HS-27A (cell line): ENCODE measurements around the gene CD300LG.

Source experiments
- DNase-seq: peaks from one replicate; pipeline ENCODE4 v3.0.0-alpha.2; 2012; ENCODE audit warnings: low read depth, missing footprints

Gene CD300LG

DNA sequence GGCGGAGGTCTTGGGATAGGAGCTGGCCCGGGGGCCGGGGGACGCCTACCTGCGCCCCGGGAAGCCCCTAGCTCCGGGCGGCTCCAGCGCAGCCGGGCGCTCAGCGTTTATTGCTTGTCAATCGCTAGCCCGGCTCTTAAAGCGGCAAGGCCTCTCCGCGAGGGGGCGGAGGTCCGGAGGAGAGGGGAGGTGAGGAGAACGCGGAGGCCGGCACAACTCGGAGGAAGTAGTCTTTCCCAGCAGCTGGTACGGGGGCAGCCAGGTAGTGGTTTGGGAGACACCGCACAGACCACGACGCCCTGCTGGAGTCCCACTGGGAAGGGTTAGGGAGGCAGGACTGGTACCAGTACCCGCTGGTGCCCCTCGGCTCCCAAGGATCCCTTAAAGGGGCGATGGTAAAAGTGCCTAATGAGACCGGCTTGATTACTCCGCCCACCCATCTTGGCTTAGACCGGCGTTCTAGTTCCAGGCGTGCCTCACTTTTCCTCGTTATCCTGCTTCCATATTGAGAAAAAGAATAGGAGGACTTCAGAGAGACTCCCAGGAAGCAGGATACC, 60.5 kb downstream of the CD300LG start, which contains the start of gene MPP2:
MPP2 (minus strand) TSS at position 112 of the 557 bp plus-strand sequence. CDS start 3,076 bp downstream, outside the sequence.
- no peak for DNase-seq

DNA sequence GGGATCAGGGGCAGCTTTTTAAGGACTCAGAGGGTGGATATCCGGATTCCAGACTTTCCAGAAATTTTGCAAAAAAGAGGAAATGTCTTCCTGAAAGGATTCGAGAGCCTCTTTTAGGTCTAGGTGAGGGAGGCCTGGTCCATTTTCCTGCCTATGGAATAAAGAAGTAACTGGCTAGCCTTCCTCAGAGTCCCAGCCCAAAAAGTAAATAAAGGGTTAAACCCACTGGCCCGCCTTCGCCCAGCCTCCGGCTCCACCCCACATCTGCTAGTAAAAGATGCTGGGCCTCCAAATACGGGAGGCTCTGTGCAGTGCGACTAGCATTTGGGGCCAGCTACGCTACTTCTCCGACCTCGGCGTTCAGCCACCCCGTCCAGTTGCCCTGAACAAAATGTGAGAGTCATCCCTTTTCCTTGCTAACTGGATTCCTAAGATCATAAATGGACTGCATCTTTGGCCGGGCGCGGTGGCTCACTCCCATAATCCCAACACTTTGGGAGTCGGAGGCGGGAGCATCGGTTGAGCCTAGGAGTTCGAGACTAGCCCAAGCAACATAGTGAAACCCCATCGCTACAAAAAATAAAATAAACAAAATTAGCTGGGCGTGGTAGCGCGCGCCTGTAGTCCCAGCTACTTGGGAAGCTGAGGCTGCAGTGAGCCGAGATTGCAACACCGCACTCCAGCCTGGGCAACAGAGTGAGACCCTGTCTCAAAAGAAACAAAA, 61.2 kb downstream of the CD300LG start:
- no peak for DNase-seq

DNA sequence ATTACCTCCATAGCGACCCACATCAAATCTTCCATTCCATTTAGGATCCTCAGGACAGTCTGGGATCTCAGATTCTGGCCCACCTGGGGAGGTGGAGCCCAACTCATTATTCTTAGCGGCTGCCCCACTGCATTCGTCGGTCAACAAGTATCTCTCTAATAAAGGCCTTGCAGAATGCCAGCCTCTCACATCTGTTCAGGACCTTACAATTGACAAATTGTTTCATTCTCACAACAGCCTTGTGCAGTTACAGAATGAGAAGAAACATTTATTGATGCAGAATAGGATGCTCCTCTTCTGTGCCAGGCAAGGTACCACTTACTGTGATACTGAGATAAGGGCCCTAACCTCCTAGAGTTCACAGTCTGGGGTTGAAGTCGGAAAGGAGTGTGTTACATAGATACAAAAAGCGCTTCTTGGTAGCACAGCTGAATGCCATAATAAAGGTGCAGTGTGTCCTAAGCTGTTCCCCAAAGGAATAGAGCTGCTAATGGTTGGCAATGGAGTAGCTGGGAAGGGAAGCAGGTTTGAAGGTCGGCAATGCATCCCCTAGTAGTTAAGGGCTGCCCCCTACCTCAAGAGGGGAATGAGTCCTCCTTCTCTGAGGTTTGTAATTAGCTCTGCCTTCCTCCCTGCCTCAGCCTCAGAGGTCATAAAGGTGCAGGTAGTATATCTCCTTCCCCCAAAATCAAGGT, 62.7 kb downstream of the CD300LG start:
- DNase-seq, result no peak

DNA sequence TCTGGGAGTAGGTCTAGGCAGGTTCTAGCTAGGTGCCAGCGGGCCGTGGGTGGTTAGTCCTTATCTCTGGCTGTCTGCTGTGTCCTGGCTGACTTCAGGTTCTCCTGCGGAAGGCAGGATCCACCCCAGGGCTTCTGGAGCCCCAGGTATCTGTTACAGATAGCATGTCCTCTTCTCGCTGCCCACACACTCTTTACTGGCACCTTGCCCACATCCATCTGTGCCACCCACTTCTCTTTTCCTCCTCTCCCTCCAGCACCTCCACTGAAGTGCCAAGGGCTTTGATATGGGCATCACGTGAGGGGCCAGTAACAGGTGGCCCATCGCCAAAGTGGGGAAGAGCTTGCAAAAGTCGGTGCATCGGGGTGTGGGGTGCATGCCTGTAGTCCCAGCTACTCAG, 64.9 kb downstream of the CD300LG start:
- DNase-seq, result no peak

DNA sequence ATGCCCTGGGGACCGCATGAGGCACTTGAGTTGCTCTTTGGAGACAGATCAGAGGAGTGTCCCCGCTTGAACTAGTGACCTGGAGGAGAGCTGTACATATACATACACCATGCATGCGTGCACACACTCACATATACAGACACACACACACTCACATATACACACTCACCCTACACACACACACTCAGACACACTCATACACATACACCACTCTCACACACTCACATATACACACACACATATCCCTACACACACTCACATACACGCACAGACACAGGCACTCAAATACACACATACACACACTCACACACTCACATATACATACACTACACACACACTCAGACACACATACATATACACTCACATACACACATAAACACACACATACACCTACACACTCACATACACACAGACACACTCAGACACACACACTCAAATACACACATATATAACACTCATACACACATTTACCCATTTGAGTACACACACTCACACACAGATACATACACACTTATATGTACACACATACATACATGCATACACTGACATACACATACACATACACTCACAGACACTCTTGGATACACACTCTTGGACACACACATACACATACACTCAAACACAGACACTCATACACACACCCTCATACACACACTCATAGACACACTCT, 65.8 kb downstream of the CD300LG start:
- no peak for DNase-seq
